H1 (cell line): ENCODE data around the gene DLGAP3. TPM values are rescaled to one million over a fixed set of nuclear protein-coding genes. Genes with fewer than 3 reads are reported as not detected.

Experiments
- CTCF ChIA-PET: fragments of 300-600 bp; sonication (Branson Sonifier 250); formaldehyde crosslinking; loops from one replicate; lab custom pipeline; 2021; ENCODE audit not compliant: partially characterized antibody; lab: Charles Lee
- POLR2A ChIA-PET: fragments of 300-600 bp; sonication (Branson Sonifier 250); formaldehyde crosslinking; loops from one replicate; lab custom pipeline; 2021; ENCODE audit warnings: inconsistent platforms; ENCODE audit not compliant: partially characterized antibody; lab: Charles Lee
- DNase-seq, 2 experiments: peaks; one replicate each; pipeline versions ENCODE4 v3.0.0 to v3.0.0-alpha.2; 2010 to 2022; ENCODE audit warnings: low spot score in 2 of 2, low read depth in 1 of 2, mixed read lengths in 1 of 2
- FAIRE-seq: peaks from 2 replicates; lab custom pipeline; 2011; peaks lifted over from hg19 to GRCh38; lab: Jason Lieb, UNC
- H2AFZ ChIP-seq: 2 replicates; pipeline ENCODE4 v1.8.1; 2012; ENCODE audit warnings: low read length, inconsistent platforms
- H2AK5ac ChIP-seq: 2 replicates; pipeline ENCODE4 v1.6.1; 2013; ENCODE audit warnings: low read depth, low read length
- H2BK120ac ChIP-seq: replicated peaks from 2 replicates; pipeline ENCODE3; 2013; ENCODE audit warnings: low read depth, low read length, inconsistent platforms
- H2BK12ac ChIP-seq: 2 replicates; pipeline ENCODE4 v1.6.1; 2013; ENCODE audit warnings: low read depth, low read length
- H2BK15ac ChIP-seq: 2 replicates; pipeline ENCODE4 v1.6.1; 2013; ENCODE audit warnings: low read length
- H2BK20ac ChIP-seq: 2 replicates; pipeline ENCODE4 v1.6.1; 2013; ENCODE audit warnings: low read length
- H2BK5ac ChIP-seq: 2 replicates; pipeline ENCODE4 v1.6.1; 2013; ENCODE audit warnings: low read depth, low read length
- H3K14ac ChIP-seq: 2 replicates; pipeline ENCODE4 v1.6.1; 2013; ENCODE audit warnings: inconsistent platforms; ENCODE audit not compliant: insufficient read length
- H3K18ac ChIP-seq: 2 replicates; pipeline ENCODE4 v1.6.1; 2013; ENCODE audit warnings: low read length; ENCODE audit errors: extremely low read depth
- H3K23ac ChIP-seq: 2 replicates; pipeline ENCODE4 v1.6.1; 2013; ENCODE audit warnings: inconsistent platforms; ENCODE audit not compliant: insufficient read length
- H3K23me2 ChIP-seq: 2 replicates; pipeline ENCODE4 v1.6.1; 2013; ENCODE audit warnings: low read depth, low read length
- H3K27ac ChIP-seq: 2 replicates; pipeline ENCODE4 v1.6.1; 2011; ENCODE audit warnings: low read depth, low read length, inconsistent platforms
- H3K27me3 ChIP-seq, 4 experiments: replicated peaks in 1 of 4; 1 replicate in 1 of 4; 2 replicates in 3 of 4; pipeline versions ENCODE4 v1.6.1 to v1.8.1; 2011 to 2013; ENCODE audit warnings: low read length in 3 of 4, mild to moderate bottlenecking in 3 of 4, inconsistent platforms in 2 of 4, mixed read lengths in 2 of 4, moderate library complexity in 1 of 4; ENCODE audit not compliant: control insufficient read depth in 3 of 4, insufficient read depth in 3 of 4; ENCODE audit errors: extremely low read depth in 1 of 4
- H3K36me3 ChIP-seq, 4 experiments: 2 replicates each; pipeline versions ENCODE4 v1.6.1 to v1.8.1; 2011 to 2013; ENCODE audit warnings: mild to moderate bottlenecking in 4 of 4, low read length in 3 of 4, moderate library complexity in 2 of 4, control low read depth in 1 of 4, inconsistent platforms in 1 of 4; ENCODE audit not compliant: insufficient read depth in 4 of 4, control insufficient read depth in 2 of 4
- H3K4ac ChIP-seq: replicated peaks from 2 replicates; pipeline ENCODE3; 2013; ENCODE audit warnings: low read length, low read depth, mixed read lengths, inconsistent platforms; ENCODE audit not compliant: insufficient read length
- H3K4me1 ChIP-seq, 4 experiments: replicated peaks in 1 of 4; 1 replicate in 1 of 4; 2 replicates in 3 of 4; pipeline versions ENCODE4 v1.6.1 to v1.8.1; 2011 to 2013; ENCODE audit warnings: low read length in 3 of 4, inconsistent platforms in 2 of 4, mixed read lengths in 1 of 4; ENCODE audit not compliant: insufficient read depth in 4 of 4, control insufficient read depth in 3 of 4
- H3K4me2 ChIP-seq, 2 experiments: 2 replicates each; pipeline versions ENCODE4 v1.6.1 to v1.8.1; 2011 to 2013; ENCODE audit warnings: low read depth in 2 of 2, low read length in 2 of 2, control low read depth in 1 of 2, inconsistent platforms in 1 of 2, mild to moderate bottlenecking in 1 of 2; ENCODE audit not compliant: insufficient read depth in 1 of 2
- H3K4me3 ChIP-seq, 4 experiments: fragments of 200-600, 300-600 bp in 1 of 4; sonication (generic), shearing (Covaris generic), sonication (Bioruptor Twin) in 1 of 4; 2 replicates each; pipeline versions ENCODE4 v1.5.1 to v1.8.1; 2011 to 2016; ENCODE audit warnings: low read length in 4 of 4, low read depth in 3 of 4, control low read depth in 2 of 4, inconsistent platforms in 2 of 4, mild to moderate bottlenecking in 2 of 4, mixed read lengths in 1 of 4, moderate library complexity in 1 of 4; ENCODE audit not compliant: insufficient read depth in 2 of 4; ENCODE audit errors: extremely low read depth in 1 of 4
- H3K56ac ChIP-seq: replicated peaks from 2 replicates; pipeline ENCODE3; 2013; ENCODE audit warnings: low read depth, mild to moderate bottlenecking, mixed read lengths, low read length, inconsistent platforms; ENCODE audit not compliant: insufficient read length
- H3K79me1 ChIP-seq: 2 replicates; pipeline ENCODE4 v1.6.1; 2013; ENCODE audit warnings: low read depth, low read length, control low read depth
- H3K79me2 ChIP-seq, 2 experiments: 2 replicates each; pipeline versions ENCODE4 v1.6.1 to v1.8.1; 2012 to 2013; ENCODE audit warnings: low read length in 2 of 2, mild to moderate bottlenecking in 2 of 2, inconsistent platforms in 1 of 2; ENCODE audit not compliant: insufficient read depth in 2 of 2, control insufficient read depth in 1 of 2
- H3K9ac ChIP-seq, 4 experiments: replicated peaks in 1 of 4; 1 replicate in 1 of 4; 2 replicates in 3 of 4; pipeline versions ENCODE4 v1.6.1 to v1.8.1; 2011 to 2013; ENCODE audit warnings: low read depth in 3 of 4, low read length in 3 of 4, control low read depth in 2 of 4, mild to moderate bottlenecking in 2 of 4, moderate library complexity in 2 of 4, inconsistent platforms in 1 of 4; ENCODE audit errors: extremely low read depth in 1 of 4
- H3K9me3 ChIP-seq, 2 experiments: 2 replicates each; pipeline versions ENCODE4 v1.6.1 to v1.8.1; 2012 to 2013; ENCODE audit warnings: mild to moderate bottlenecking in 2 of 2, moderate library complexity in 2 of 2, control low read depth in 1 of 2, inconsistent platforms in 1 of 2, low read depth in 1 of 2, low read length in 1 of 2, mixed read lengths in 1 of 2; ENCODE audit not compliant: insufficient read depth in 2 of 2
- H4K20me1 ChIP-seq, 2 experiments: replicated peaks in 1 of 2; 2 replicates each; pipeline versions ENCODE3 to v1.8.1; 2011 to 2013; ENCODE audit warnings: inconsistent platforms in 2 of 2, low read length in 2 of 2, mild to moderate bottlenecking in 1 of 2; ENCODE audit not compliant: insufficient read depth in 2 of 2, control insufficient read depth in 1 of 2
- H4K5ac ChIP-seq: 2 replicates; pipeline ENCODE4 v1.6.1; 2013; ENCODE audit warnings: low read length, low read depth, mixed read lengths, inconsistent platforms; ENCODE audit not compliant: insufficient read length
- H4K8ac ChIP-seq: 2 replicates; pipeline ENCODE4 v1.8.0; 2013; ENCODE audit warnings: mild to moderate bottlenecking, moderate library complexity, low read length, inconsistent platforms; ENCODE audit not compliant: insufficient read depth; ENCODE audit errors: extremely low read depth
- H4K91ac ChIP-seq: replicated peaks from 2 replicates; pipeline ENCODE3; 2013; ENCODE audit warnings: low read length, mixed read lengths, inconsistent platforms; ENCODE audit not compliant: insufficient read length
- BCL11A ChIP-seq, 2 experiments: IDR thresholded peaks; one replicate each; pipeline ENCODE4 v1.6.1; 2011; ENCODE audit warnings: low read depth in 2 of 2, low read length in 2 of 2, mild to moderate bottlenecking in 2 of 2
- CBX8 ChIP-seq: fragments of 300-800, 300-1000 bp; sonication (generic); IDR thresholded peaks from 2 replicates; pipeline ENCODE4 v1.7.1; 2016; ENCODE audit warnings: low read depth, low read length, borderline replicate concordance
- CHD2 ChIP-seq: IDR thresholded peaks from 2 replicates; pipeline ENCODE4 v1.6.1; 2012; ENCODE audit warnings: low read length, improper control_type of control experiment
- CREB1 ChIP-seq: IDR thresholded peaks from 2 replicates; pipeline ENCODE4 v1.6.1; 2012; ENCODE audit warnings: inconsistent platforms
- EZH2 ChIP-seq: fragments of 200-600 bp; sonication (generic); IDR thresholded peaks from 2 replicates; pipeline ENCODE4 v1.7.1; 2012; ENCODE audit warnings: low read depth, mild to moderate bottlenecking, moderate library complexity, low read length, inconsistent platforms; ENCODE audit not compliant: severe bottlenecking
- KDM4A ChIP-seq: IDR thresholded peaks from one replicate; pipeline ENCODE4 v1.7.1; 2012; ENCODE audit warnings: low read depth, mild to moderate bottlenecking, moderate library complexity, low read length, inconsistent platforms; ENCODE audit not compliant: severe bottlenecking
- MAFK ChIP-seq: IDR thresholded peaks from 2 replicates; pipeline ENCODE4 v1.6.1; 2012; ENCODE audit warnings: low read depth, mild to moderate bottlenecking, improper control_type of control experiment, low read length
- PHF8 ChIP-seq: fragments of 200-600 bp; sonication (generic); conservative IDR thresholded peaks from 2 replicates; pipeline ENCODE4 v1.7.1; 2012; ENCODE audit warnings: low read depth, mild to moderate bottlenecking, inconsistent platforms, low read length, moderate library complexity
- RNF2 ChIP-seq: fragments of 200-900, 300-1000 bp; sonication (generic); IDR thresholded peaks from 2 replicates; pipeline ENCODE4 v1.7.1; 2016; ENCODE audit warnings: borderline replicate concordance, low read depth, mild to moderate bottlenecking, antibody characterized with exemption, low read length; ENCODE audit not compliant: poor library complexity, severe bottlenecking; ENCODE audit errors: missing control alignments
- SAP30 ChIP-seq: fragments of 300-600 bp; sonication (generic); IDR thresholded peaks from 2 replicates; pipeline ENCODE4 v1.7.1; 2012; ENCODE audit warnings: low read length, moderate library complexity, mild to moderate bottlenecking, inconsistent platforms; ENCODE audit not compliant: insufficient read depth, insufficient replicate concordance
- SIX5 ChIP-seq: IDR thresholded peaks from 2 replicates; pipeline ENCODE4 v1.6.1; 2011; ENCODE audit warnings: mild to moderate bottlenecking, low read depth, low read length
- SP2 ChIP-seq: IDR thresholded peaks from 2 replicates; pipeline ENCODE4 v1.6.1; 2012; ENCODE audit warnings: mild to moderate bottlenecking, low read length, inconsistent platforms
- SUZ12 ChIP-seq: fragments of 200-600 bp; sonication (generic); IDR thresholded peaks from 2 replicates; pipeline ENCODE4 v1.6.1; 2012; ENCODE audit warnings: mild to moderate bottlenecking, inconsistent platforms, low read length, moderate library complexity, mixed read lengths
- YY1 ChIP-seq: IDR thresholded peaks from 2 replicates; pipeline ENCODE4 v1.6.1; 2011; ENCODE audit warnings: low read depth, mild to moderate bottlenecking, low read length
- WGBS, 2 experiments: shearing (Covaris generic) in 1 of 2; methylation state at CpG; one replicate each; pipeline versions ENCODE4 v1.1.6 to v1.1.7; 2013 to 2015; ENCODE audit warnings: low lambda C conversion rate in 2 of 2, mixed read lengths in 2 of 2, inconsistent platforms in 1 of 2, low coverage in 1 of 2, missing lambda C conversion rate in 1 of 2; ENCODE audit not compliant: insufficient replicate concordance in 2 of 2, insufficient coverage in 1 of 2, insufficient read length in 1 of 2; ENCODE audit errors: extremely low coverage in 1 of 2, missing lambda C conversion rate in 1 of 2; 5-methylcytosine and 5-hydroxymethylcytosine counted together
- polyA plus RNA-seq, 7 experiments: library from polyadenylated mRNA; depleted of rRNA in 3 of 7; stranded (reverse) in 5 of 7; unstranded in 2 of 7; fragments of >200 nt in 5 of 7; fragments of 200-250 nt in 2 of 7; gene quantifications; 1 replicate in 5 of 7; 2 replicates in 1 of 7; 4 replicates in 1 of 7; pipeline versions ENCODE4 v1.2.1 to v1.2.3, GENCODE V29; 2011 to 2013; ENCODE audit warnings: missing spikeins in 2 of 7, mixed read lengths in 2 of 7
- total RNA-seq: library from RNA; stranded (reverse); fragmentation: NEBNext Ultra II Directional; extraction: Animal tissue kit (Norgen Biotek cat#: 25700); gene quantifications from 2 replicates; pipeline ENCODE4 v1.2.1, GENCODE V29; 2021

DLGAP3 gene
- total and polyA plus RNA-seq, 2 of the 8 experiments (the other 6 are each of a cell fraction or from before 2014, with no cell fraction given) = 3.8 to 13.2 TPM

GRCh38 chr1:34876406-34876805, 53.0 kb downstream of the DLGAP3 start:
- WGBS, 2 experiments = 80% methylated on average over 7 of the region's 7 CpGs; no CpG with 5 or more reads in 1 of the 2 experiments
- H3K4ac ChIP-seq = no peak overlapping the region
- H3K4me2 ChIP-seq = no peak overlapping the region
- H4K5ac ChIP-seq = no peak overlapping the region
- no peak overlapping the region for H3K56ac ChIP-seq
- no peaks in the 10 kb centered on the region; the same call in 1 of the 2 replicates for H3K79me1 ChIP-seq
- no peak overlapping the region for H3K23ac ChIP-seq
- DNase-seq = no peak
- H3K27ac ChIP-seq = no peak overlapping the region
- H2BK15ac ChIP-seq = no peak overlapping the region
- no peaks in the 10 kb centered on the region for H3K36me3 ChIP-seq
- H4K8ac ChIP-seq = no peak overlapping the region
- H4K20me1 ChIP-seq = no peaks in the 10 kb centered on the region
- no peaks in the 10 kb centered on the region for H3K9me3 ChIP-seq
- H4K91ac ChIP-seq = no peak overlapping the region
- no peak overlapping the region for H2AK5ac ChIP-seq
- ChIA-PET CTCF (interaction anchor here (5.2 kb wide), 1 partner anchor 11 kb away, joined by 23 read pairs; no protein-coding TSS in a partner anchor), POLR2A (interaction anchor here (1.9 kb wide), 1 partner anchor 10 kb away, joined by 6 read pairs; no protein-coding TSS in a partner anchor)
- H3K4me3 ChIP-seq = no peak overlapping the region
- no peaks in the 10 kb centered on the region for H3K79me2 ChIP-seq
- H3K14ac ChIP-seq = no peak overlapping the region
- no peak overlapping the region; a peak in 1 of 7 replicates for H3K9ac ChIP-seq
- H3K27me3 ChIP-seq = no peaks in the 10 kb centered on the region
- H3K4me1 ChIP-seq = no peaks in the 10 kb centered on the region
- no peak overlapping the region for H2BK20ac ChIP-seq
- no peaks in the 10 kb centered on the region for H3K23me2 ChIP-seq
- no peak overlapping the region for H2BK5ac ChIP-seq
- no peak overlapping the region for H2AFZ ChIP-seq
- no peak overlapping the region for H3K18ac ChIP-seq
- no peak for FAIRE-seq
- H2BK120ac ChIP-seq = no peak overlapping the region
- H2BK12ac ChIP-seq = no peak overlapping the region
- TF ChIP-seq PHF8 = no peak
- TF ChIP-seq MAFK = no peak
- no peak for TF ChIP-seq SAP30
- TF ChIP-seq RNF2 = no peak
- no peak for TF ChIP-seq SUZ12
- no peak for TF ChIP-seq YY1
- TF ChIP-seq KDM4A = no peak
- no peak for TF ChIP-seq SIX5
- no peak for TF ChIP-seq SP2
- no peak for TF ChIP-seq EZH2
- no peak for TF ChIP-seq CBX8
- TF ChIP-seq BCL11A (IDR thresholded peaks at IDR 0.05; ENCODE audit: low read depth in 2 of 2, low read length in 2 of 2) = no peak
- TF ChIP-seq CHD2 = no peak
- TF ChIP-seq CREB1 = no peak
